Stimulated activated naive B cell treated with anti-CD40 and anti-IgM and Interleukin-4, amounts not matched to agents 10 μg/mL and 1 μg/mL and 100 μg/mL, for 72 hours (primary cell): ENCODE data around the gene PRRT1B.
A peak's percentile ranks its signal among the peaks of the same experiment; 100 is the strongest.
"Not testable (repeated sequence)": the region's sequence is repeated elsewhere in the genome, so short reads cannot be mapped to it uniquely, and the experiment has no call there.

Experiments
- ATAC-seq, 2 donors: fragments of 150-1000 bp; cut with Tn5 transposase; replicated peaks; 2 replicates each; pipeline ENCODE4 v1.10.0; 2021; ENCODE audit warnings: moderate library complexity in 1 of 2
- DNase-seq: peaks from one replicate; pipeline ENCODE4 v3.0.0; 2021
- H3K27ac Mint-ChIP-seq: one replicate; pipeline ENCODE4 v1.8.0; 2022; ENCODE audit warnings: mild to moderate bottlenecking, mixed read lengths
- H3K27me3 Mint-ChIP-seq, 2 donors: one replicate each; pipeline ENCODE4 v1.8.0; 2022; ENCODE audit warnings: mixed read lengths in 2 of 2
- H3K36me3 Mint-ChIP-seq, 2 donors: one replicate each; pipeline ENCODE4 v1.8.0; 2022; ENCODE audit warnings: mixed read lengths in 2 of 2, mild to moderate bottlenecking in 1 of 2
- H3K4me1 Mint-ChIP-seq, 2 donors: one replicate each; pipeline ENCODE4 v1.8.0; 2022; ENCODE audit warnings: mixed read lengths in 2 of 2, mild to moderate bottlenecking in 1 of 2
- H3K4me3 Mint-ChIP-seq, 2 donors: one replicate each; pipeline ENCODE4 v1.8.0; 2022; ENCODE audit warnings: mild to moderate bottlenecking in 2 of 2, mixed read lengths in 2 of 2, moderate library complexity in 1 of 2
- H3K9me3 Mint-ChIP-seq, 2 donors: one replicate each; pipeline ENCODE4 v1.8.0; 2022; ENCODE audit warnings: mixed read lengths in 2 of 2, mild to moderate bottlenecking in 1 of 2

The PRRT1B gene

DNA sequence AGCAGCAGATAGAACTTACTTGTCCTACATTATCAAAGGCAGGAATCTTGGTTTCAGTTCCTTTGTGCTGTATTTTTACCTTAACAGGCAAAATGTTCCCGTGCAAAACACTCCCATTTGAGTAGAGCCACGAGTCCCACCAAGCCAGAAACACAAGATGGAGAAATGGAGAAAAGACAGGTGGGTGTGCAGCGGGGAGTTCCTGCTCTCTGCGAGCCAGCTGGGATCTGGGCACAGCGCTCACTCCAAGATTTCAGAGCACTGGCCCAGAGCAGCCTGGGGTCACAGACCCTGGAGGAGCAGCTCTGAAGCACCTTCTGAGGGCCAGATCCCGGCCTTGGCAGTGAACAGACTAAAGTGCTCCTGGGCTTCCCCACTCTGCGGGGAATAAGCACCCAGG, 17.1 kb upstream of the PRRT1B start:
- DNase-seq: no peak

DNA sequence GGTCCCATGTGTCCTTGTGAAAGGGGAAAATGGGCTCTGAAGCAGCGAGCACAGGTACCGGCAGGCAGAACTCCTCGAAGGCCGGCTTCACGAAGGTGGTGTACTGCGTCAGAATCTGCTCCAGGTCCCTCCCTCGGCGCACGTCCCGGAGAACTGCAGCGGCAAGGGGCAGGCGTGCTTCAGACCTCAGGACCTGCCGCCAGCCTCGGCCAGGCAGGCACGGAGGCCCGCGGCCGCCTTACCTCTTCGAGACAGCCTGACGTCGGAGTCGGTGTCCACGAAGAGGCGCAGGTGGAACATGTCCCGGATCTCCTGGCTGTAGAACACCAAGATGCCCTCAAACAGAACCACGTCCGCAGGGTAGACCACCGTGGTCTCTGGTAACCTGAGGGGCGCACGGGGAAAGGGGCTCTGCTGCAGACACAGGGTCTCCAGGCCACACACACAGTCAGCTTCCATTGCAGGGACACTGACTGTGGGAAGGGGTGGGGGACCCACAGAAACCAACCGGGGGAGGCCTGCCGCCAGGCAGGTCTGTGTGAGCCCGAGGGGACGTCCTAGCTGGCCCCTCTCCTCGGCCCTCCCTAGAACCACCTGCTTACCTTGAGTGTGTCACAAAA, 16.3 kb upstream of the PRRT1B start:
- peaks cover 30 to 32% of the 10 kb centered on the region in 2 donors for H3K36me3 Mint-ChIP-seq
- no peak overlapping the region for H3K4me3 Mint-ChIP-seq
- H3K9me3 Mint-ChIP-seq: no peaks in the 10 kb centered on the region
- peaks cover 11 to 35% of the 10 kb centered on the region in 2 donors for H3K4me1 Mint-ChIP-seq
- no peak for DNase-seq
- no peaks in the 10 kb centered on the region for H3K27me3 Mint-ChIP-seq
- no peak for ATAC-seq
- H3K27ac Mint-ChIP-seq: no peak overlapping the region

More for the DNA sequence above, 17.1 kb upstream of the PRRT1B start:
- H3K27ac Mint-ChIP-seq: no peak overlapping the region
- H3K4me3 Mint-ChIP-seq: no peak overlapping the region
- H3K36me3 Mint-ChIP-seq: peaks cover 32% of the 10 kb centered on the region in 2 donors
- H3K27me3 Mint-ChIP-seq: no peaks in the 10 kb centered on the region
- H3K4me1 Mint-ChIP-seq: peaks cover 11 to 34% of the 10 kb centered on the region in 2 donors
- no peak for ATAC-seq
- no peaks in the 10 kb centered on the region for H3K9me3 Mint-ChIP-seq

DNA sequence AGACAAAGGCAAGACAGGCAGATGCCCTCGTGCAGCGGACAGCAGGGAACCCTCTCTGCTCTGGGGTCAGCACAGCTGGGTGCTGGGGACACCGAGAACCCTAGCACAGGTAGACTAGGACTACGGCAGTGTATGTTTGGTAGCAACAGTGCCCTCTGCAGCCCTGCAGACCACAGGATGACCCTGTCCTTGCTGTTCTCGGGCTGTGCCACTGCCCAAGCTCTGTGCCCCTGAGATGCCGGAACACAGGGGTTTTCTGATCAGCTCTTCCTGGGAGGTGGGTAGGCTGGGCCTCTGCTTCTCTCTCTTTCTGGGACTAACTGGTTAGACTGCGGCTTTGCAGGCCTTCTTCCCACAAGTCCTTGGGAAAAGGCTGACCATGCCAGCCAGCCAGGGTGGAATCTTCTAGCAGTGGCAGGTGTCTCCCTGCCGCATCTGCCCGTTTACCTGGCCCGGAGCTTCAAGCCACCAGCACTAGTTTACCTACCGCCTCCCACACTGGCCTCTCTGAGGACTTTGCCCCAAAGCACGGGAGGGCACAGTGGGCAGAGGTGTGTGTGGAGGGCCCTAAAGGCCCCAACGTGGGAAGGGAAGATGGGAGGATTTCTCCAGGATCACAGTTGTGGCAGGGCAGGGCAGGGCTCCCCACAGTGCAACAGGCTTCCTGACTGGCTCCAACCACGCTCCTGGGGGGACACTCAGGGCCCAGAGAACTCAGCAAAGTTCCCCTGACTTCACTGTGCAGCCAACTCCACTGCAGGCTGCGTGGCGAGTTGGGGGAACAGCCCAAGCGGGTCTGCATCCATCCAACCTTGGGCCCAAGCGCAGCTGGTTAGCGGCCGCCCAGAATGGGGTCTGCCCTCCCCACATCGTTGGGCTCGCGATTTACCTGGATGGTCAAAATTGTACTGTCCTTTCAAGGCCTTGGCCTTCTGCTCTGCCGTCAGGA, 15.5 kb upstream of the PRRT1B start:
- Mint-ChIP-seq H3K4me1 (peaks cover 16 to 39% of the 10 kb centered on the region in 2 donors), H3K27ac (peak overlapping the region; percentile 89), H3K36me3 (peaks cover 27 to 28% of the 10 kb centered on the region in 2 donors), H3K27me3 (no peaks in the 10 kb centered on the region), H3K9me3 (no peaks in the 10 kb centered on the region), H3K4me3 (peak overlapping the region; percentile 85 to 88)
- DNase-seq (no peak), ATAC-seq (no peak)

- Mint-ChIP-seq H3K27ac (peak overlapping the region; percentile 89), H3K4me3 (peak overlapping the region; percentile 85 to 88), H3K9me3 (no peaks in the 10 kb centered on the region), H3K27me3 (no peaks in the 10 kb centered on the region), H3K4me1 (peaks cover 17 to 40% of the 10 kb centered on the region in 2 donors), H3K36me3 (peaks cover 26 to 27% of the 10 kb centered on the region in 2 donors)
- ATAC-seq (peak; percentile 33 to 39), DNase-seq (no peak)
Observed at GRCh38 chr9:131530546-131530919, 14.8 kb upstream of the PRRT1B start.

DNA sequence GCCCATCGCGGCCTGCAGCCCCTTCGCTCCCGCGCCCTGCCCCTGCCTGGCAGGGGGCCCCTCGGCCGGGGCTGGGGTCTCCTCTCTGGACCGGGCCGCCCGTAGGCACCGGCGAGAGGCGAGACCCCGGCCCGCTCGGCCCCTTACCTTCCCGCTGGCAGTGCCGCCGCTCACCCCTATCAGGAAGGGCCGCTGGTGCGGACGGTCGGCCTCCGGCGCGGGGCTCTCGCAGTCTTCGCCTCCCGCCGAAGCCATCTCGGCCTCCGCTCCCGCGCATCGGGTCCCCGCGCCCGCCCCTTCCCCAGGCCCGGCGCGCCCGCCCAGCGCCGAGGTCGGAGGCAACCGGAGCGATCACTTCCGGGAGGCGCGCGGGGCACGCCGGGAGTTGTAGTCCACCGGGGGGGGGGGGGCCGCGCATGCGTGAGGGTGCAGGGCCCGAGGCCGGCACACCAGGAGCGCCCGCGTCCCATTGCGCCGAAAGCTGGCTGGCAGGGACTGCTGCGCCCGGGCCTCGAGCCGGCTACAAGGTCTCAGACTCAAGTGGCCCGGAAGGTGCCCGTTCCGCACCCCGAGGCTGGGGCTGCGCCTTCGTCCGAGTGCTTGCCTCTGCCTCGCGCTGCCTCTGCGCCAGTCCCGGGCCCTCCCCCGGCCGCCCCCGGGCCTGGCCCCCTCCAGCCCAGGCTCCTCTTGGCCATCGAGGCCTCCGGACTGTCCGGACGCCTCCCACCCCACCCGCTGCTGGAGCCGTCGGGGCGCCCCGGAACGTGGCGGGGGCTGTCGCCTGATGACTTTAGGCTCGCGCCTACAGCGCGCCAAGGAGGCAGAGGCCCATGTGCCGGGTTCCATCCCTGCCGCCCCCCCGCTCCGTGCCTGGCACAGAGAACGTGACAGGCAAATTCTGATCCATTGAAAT, 14.1 kb upstream of the PRRT1B start, which contains the start of gene UCK1:
Gene UCK1 (minus strand): TSS at position 344 of the 913 bp plus-strand sequence. CDS start 89 bp downstream, at position 255.
- H3K36me3 Mint-ChIP-seq: peaks cover 19 to 23% of the 10 kb centered on the region in 2 donors
- H3K4me1 Mint-ChIP-seq: peaks cover 16 to 39% of the 10 kb centered on the region in 2 donors
- DNase-seq: peak; percentile 60
- peak within 1 kb of the TSS; percentile 85 to 88 for H3K4me3 Mint-ChIP-seq
- peak; percentile 95 for ATAC-seq
- no peaks in the 10 kb centered on the region for H3K9me3 Mint-ChIP-seq
- no peaks in the 10 kb centered on the region for H3K27me3 Mint-ChIP-seq
- H3K27ac Mint-ChIP-seq: peak within 1 kb of the TSS; percentile 89

- H3K9me3 Mint-ChIP-seq: no peaks in the 10 kb centered on the region
- peak; percentile 57 to 66 for ATAC-seq
- no peak for DNase-seq
- H3K36me3 Mint-ChIP-seq: peaks cover 0 to 3% of the 10 kb centered on the region in 2 donors
- H3K4me1 Mint-ChIP-seq: peaks cover 13 to 25% of the 10 kb centered on the region in 2 donors
- peak overlapping the region; percentile 76 for H3K27ac Mint-ChIP-seq
- H3K27me3 Mint-ChIP-seq: no peaks in the 10 kb centered on the region
- peak overlapping the region; percentile 29 to 55 for H3K4me3 Mint-ChIP-seq
Observed at GRCh38 chr9:131534721-131535237, 10.5 kb upstream of the PRRT1B start.

- DNase-seq: no peak
- no peak overlapping the region for H3K4me3 Mint-ChIP-seq
- no peak overlapping the region for H3K27ac Mint-ChIP-seq
- peaks cover 7 to 11% of the 10 kb centered on the region in 2 donors for H3K4me1 Mint-ChIP-seq
- H3K27me3 Mint-ChIP-seq: no peaks in the 10 kb centered on the region
- no peak for ATAC-seq
- peaks cover 2 to 5% of the 10 kb centered on the region in 2 donors for H3K36me3 Mint-ChIP-seq
- H3K9me3 Mint-ChIP-seq: peaks cover 3 to 4% of the 10 kb centered on the region in 2 donors
Observed at GRCh38 chr9:131537946-131538345, 7.4 kb upstream of the PRRT1B start.

DNA sequence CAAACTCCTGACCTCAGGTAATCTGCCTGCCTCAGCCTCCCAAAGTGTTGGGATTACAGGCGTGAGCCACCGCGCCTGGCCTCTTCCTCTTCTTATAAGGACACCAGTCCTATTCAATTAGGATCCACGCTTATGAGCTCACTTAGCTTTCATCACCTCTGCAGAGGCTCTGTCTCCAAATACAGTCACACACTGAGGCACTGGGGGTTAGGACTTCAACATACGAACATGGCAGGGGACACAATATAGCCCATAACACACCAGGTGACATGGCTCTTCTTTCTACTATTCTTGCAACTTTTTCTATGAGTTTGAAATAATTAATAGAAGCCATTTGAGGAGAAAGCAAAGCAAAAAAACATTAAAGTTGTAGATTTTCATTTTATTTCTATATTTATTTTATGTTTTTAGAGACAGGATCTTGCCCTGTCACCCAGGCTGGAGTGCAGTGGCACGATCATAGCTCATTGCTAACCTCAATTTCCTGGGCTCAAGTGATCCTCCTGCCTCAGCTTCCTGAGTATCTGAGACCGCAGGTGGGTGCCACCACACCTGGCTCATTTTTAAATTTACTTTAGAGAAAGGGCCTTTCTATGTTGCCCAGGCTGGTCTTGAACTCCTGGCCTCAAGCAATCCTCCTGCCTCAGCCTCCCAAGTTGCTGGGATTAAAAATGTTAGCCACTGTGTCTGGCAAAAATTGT, 6.0 kb upstream of the PRRT1B start:
- Mint-ChIP-seq H3K9me3 (peaks cover 9 to 12% of the 10 kb centered on the region in 2 donors), H3K36me3 (peaks cover 6 to 15% of the 10 kb centered on the region in 2 donors), H3K27me3 (peaks cover 1 to 2% of the 10 kb centered on the region in 2 donors), H3K4me1 (peaks cover 6 to 7% of the 10 kb centered on the region in 2 donors), H3K4me3 (no peak overlapping the region), H3K27ac (no peak overlapping the region)
- no peak for DNase-seq
- no peak for ATAC-seq

GRCh38 chr9:131543141-131543540, 2.2 kb upstream of the PRRT1B start:
- ATAC-seq (no peak), DNase-seq (no peak)
- Mint-ChIP-seq H3K36me3 (peaks cover 9 to 27% of the 10 kb centered on the region in 2 donors), H3K9me3 (peaks cover 13 to 16% of the 10 kb centered on the region in 2 donors), H3K27me3 (peaks cover 20 to 31% of the 10 kb centered on the region in 2 donors), H3K4me3 (no peak overlapping the region), H3K4me1 (peaks cover 6 to 13% of the 10 kb centered on the region in 2 donors), H3K27ac (no peak overlapping the region)

DNA sequence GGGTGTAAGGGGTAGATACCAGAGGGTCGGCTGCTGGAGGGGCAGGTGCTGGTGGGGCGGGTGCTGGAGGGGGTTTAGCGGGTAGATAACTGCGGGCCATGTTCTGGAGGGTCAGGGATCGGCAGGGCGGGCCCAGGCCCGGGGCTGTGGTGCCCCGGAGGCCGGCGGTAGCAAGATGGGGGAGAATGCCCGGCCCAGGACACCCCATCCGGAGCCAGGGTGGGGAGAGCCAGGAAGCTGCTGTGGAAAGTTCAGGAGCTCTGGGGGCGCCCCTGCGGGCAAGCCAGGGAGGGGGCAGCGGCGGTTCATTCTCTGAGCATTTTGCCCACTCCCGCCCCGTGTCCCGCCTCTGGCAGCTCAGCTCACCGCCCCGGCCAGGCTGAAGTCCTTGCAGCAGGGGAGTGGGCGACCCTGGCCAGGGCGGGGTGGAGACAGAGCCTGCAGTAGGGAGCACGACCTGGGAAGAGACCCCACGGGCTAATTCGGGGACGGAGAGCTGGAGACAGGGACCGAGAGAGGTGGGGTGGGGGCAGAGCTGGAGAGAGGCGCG, 538 bp downstream of the PRRT1B start:
- H3K27ac Mint-ChIP-seq: no peak overlapping the region
- H3K4me3 Mint-ChIP-seq: peak overlapping the region; percentile 63 to 76
- H3K9me3 Mint-ChIP-seq: peaks cover 20 to 26% of the 10 kb centered on the region in 2 donors
- no peak for DNase-seq
- no peak for ATAC-seq
- H3K4me1 Mint-ChIP-seq: peaks cover 6 to 13% of the 10 kb centered on the region in 2 donors
- H3K27me3 Mint-ChIP-seq: peaks cover 45 to 56% of the 10 kb centered on the region in 2 donors
- peaks cover 16 to 45% of the 10 kb centered on the region in 2 donors for H3K36me3 Mint-ChIP-seq

- H3K27ac Mint-ChIP-seq: no peak overlapping the region
- no peak for DNase-seq
- peak; percentile 53 to 66 for ATAC-seq
Observed at GRCh38 chr9:131546336-131547084, 1.2 kb downstream of the PRRT1B start.

GRCh38 chr9:131549186-131549585, 3.9 kb downstream of the PRRT1B start:
- H3K27me3 Mint-ChIP-seq: peaks cover 66 to 79% of the 10 kb centered on the region in 2 donors
- DNase-seq: not testable (repeated sequence)

More at GRCh38 chr9:131546336-131547084, 1.2 kb downstream of the PRRT1B start:
- Mint-ChIP-seq H3K27me3 (peaks cover 50 to 62% of the 10 kb centered on the region in 2 donors), H3K4me3 (peak overlapping the region; percentile 61 to 75), H3K4me1 (peaks cover 6 to 13% of the 10 kb centered on the region in 2 donors), H3K9me3 (peaks cover 20 to 26% of the 10 kb centered on the region in 2 donors), H3K36me3 (peaks cover 16 to 45% of the 10 kb centered on the region in 2 donors)

More at GRCh38 chr9:131549186-131549585, 3.9 kb downstream of the PRRT1B start:
- Mint-ChIP-seq H3K4me1 (peaks cover 6 to 13% of the 10 kb centered on the region in 2 donors), H3K36me3 (peaks cover 11 to 32% of the 10 kb centered on the region in 2 donors), H3K9me3 (peaks cover 12 to 15% of the 10 kb centered on the region in 2 donors)
- not testable (repeated sequence) for ATAC-seq, H3K4me3 Mint-ChIP-seq, H3K27ac Mint-ChIP-seq
